Embryonic facial prominence (tissue), 1 donor: ENCODE measurements around the gene SLC44A3.
"Not testable (repeated sequence)": the region's sequence is repeated elsewhere in the genome, so short reads cannot be mapped to it uniquely, and the experiment has no call there.

Source experiments
- DNase-seq: peaks from one replicate; pipeline ENCODE4 v3.0.0-alpha.2; 2016; ENCODE audit errors: extremely low spot score

SLC44A3 gene

DNA sequence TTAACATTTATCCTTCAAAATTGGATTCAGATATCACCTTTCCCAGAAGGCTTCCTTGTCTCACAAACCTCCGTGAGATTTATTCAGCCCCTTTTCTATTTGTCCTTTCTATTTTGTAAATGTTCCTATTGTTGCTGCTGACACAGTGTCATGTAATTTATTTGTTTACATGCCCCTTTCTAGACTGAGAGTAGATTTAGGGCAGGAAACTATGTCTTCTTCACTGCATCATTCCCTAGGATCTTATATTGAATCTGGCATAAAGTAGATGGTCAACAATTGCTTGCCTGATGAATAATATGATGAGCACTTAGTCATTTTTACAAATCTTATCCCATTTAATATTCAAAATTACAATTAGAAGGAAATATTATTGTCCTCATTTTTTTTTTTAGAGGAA, 114.9 kb downstream of the SLC44A3 start:
- DNase-seq, result no peak

DNA sequence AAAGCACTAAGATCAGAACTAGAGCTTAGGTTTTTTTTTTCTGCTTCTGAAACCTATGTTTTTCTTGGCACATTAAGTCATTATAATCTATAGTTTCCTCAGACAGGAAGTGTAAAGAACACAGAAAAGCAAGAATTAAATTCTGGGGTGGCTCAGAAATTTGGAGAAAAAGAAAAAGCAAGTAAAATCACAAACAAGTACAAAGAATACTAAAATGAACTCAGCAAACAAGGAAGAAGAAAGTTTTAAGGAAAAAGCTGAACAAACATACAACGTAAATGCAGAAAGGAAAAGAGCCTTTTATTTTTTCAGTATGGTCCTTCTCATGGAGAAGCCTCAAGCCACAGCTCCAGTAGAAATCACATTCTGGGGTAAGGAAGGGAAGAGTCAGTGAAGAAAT, 115.3 kb downstream of the SLC44A3 start:
- DNase-seq, result no peak

DNA sequence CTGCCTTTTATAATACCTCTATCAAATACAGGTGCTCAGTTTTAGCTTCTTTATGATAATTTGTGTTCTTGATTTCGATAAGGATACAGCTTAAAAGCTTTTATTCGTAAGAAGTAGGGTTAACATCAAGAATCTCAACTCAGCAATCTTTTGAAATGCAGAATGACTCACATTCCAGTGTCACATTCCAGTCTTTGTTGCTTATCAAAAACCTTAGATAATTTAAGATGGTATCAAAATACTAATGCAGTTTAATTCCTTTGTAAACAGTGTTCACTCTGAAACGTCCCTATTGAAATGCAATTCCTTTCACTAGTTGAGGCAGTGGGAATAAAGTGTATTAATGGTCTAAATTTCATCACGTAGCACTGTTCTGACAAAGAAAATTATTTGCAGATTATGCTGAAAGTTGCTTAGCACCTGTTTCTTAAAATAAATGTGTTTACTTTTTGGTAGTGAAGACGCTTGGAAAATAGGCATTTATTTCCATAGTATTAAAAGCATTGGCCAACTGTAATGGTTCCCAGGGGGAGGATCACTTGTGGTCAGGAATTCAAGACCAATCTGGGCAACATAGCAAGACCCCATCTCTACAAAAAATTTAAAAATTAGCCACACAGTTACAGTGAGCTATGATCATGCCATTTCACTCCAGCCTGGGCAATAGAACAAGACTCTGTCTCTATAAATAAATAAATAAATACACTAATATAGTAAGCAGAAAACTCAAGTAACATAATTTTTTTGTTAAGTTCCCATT, 116.9 kb downstream of the SLC44A3 start:
- DNase-seq, result no peak

DNA sequence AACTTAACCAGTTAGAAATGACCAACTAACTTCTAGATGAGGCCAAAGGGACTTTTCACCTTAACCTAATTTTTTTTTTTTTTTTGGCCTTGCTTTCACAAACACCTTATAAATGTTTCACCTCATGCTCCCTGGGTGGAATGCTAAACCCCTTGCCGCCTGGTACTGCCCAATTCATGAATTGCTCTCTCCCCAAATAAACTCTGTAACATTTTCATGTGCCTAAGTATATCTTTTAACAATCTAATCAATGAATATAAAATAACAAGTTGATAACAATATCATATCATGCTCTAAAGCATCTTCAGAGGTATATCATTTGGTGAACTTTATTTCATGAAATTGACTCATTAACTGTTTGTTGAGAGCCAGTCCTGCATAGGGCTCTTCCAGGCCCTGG, 117.7 kb downstream of the SLC44A3 start:
- no peak for DNase-seq

DNA sequence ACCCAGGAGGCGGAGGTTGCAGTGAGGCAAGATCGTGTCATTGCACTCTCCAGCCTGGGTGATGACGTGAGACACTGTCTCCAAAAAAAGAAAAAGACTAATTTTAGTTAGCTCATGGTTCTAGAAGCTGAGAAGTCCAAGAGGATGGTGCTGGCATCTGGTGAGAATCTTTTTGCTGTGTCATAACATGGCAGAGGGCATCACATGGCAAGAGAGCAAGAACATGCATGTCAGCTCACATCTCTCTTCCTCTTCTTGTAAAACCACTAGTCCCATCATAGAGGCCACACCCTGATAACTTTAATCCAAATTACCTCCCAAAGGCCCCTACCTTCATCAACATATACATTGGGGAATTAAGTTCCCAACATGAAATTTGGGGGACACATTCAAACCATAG, 120.6 kb downstream of the SLC44A3 start:
- no peak for DNase-seq

DNA sequence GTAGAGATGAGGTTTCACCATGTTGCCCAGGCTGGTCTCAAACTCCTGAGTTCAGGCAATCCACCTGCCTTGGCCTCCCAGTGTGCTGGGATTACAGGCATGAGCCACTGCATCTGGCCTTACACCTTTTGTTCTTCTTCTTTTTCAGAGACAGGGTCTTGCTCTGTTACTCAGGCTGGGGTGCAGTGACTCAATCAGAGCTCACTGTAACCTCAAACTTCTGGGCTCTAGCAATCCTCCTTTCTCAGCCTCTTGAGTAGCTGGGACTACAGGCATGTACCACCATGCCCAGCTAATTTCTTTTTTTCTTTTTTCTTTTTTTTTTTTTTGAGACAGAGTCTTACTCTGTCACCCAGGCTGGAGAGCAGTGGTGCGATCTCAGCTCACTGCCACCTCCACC, 121.3 kb downstream of the SLC44A3 start:
- DNase-seq, result not testable (repeated sequence)

DNA sequence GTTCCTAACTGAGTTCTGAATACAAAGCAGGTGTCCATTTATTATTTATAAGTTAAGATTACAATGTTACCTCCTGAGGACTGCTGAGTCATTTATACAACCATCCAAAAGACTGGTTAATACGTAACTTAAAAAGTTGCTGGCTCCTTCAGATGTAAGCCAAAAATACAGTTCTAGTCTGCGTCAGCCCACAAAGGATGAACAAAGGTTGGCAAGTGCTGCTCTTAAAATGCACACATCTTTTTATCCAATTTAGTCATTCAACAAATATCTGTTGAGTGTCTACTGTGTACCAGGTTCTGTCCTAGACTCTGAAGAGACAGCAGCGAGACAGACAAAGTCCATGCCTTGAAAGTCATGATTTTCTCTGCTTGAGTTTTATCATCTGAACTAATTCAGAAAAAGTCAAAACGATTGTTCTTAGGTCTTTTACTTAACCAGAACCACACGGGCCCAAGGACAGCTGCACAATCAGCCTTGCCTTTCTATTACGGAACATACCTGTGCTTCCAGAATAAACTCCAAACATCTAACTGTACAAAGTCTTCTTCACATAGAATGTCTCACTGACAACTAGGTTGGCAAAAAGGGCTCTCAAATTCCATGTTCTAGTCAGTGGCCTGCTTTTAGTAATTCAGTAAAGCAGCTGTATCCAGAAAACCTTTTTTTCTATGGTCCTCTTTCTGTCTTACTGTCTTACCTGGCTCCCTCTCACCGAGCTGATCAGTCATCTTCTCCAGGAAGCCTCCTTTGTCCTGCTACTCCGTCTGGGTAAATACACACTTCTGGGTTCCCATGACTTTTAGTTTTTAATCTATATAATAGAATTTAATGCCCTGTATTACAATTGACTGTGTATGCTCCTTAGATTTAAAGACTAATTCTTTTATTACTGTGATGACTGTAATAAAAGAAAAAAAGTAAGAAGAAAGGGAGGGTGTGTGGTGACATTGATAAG, 122.3 kb downstream of the SLC44A3 start:
- DNase-seq, result no peak
